ENCODE results near the gene AFF1.
A peak's percentile ranks its signal among the peaks of the same experiment; 100 is the strongest.
"Not testable (repeated sequence)": the region's sequence is repeated elsewhere in the genome, so short reads cannot be mapped to it uniquely, and the experiment has no call there.

The AFF1 gene

DNA sequence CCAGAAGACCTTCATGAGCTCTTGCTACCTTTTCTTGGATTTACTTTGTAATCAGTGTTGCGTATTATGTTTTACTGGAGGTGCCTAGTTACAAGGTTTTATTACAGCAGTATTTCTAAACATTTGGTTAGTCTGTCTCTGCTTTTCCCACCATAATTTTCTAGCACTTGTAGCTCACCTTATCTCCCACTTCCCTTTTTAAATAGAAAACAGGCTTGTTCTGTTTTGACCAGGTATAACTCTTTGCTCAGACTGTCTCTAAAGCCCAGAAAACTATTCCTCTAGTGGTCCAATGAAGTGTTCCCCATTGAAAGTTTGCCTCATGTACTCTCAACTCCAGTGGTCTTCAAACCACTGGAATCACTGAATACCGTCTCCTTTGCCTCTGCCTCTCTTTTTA lies 43.9 kb downstream of the AFF1 start:
- no peak for DNase-seq (ENCODE audit: low read depth)

DNA sequence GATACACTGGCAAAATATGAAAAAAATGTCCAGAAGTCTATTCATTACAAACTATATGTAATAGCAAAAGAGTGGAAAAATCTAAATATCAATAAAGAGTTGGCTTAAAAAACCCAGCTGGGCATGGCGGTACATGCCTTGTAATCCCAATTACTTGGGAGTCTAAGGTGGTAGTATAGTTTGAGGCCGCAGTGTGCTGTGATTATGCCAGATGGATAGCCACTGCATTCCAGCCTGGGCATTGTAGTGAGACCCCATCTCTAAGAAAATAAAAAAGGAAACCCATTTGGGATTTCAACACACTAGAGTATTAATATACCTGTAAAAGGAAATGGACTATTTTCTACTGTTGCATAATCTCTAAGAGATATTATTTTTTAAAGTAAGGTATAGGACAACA lies 45.4 kb downstream of the AFF1 start:
- no peak for DNase-seq (ENCODE audit: low read depth)

DNA sequence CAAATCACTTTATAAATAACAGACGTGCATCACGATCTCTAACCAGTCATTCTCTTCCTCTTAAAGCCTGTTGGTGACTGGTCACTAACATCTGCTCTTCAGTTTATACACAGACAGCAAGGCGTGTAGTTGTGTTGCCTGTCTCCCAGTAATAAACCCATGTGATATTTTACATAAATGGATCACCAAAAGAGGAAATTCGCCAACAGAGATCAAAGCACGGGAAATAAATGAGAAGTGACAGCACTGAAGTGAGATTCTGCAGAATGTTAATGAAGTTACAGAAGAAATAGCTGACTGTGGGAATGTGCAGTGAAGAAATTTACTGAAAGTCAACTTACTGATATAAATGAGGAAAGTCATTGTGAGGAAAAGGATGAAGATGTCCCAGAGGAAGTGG lies 47.0 kb downstream of the AFF1 start:
- DNase-seq (ENCODE audit: low read depth), result no peak

DNA sequence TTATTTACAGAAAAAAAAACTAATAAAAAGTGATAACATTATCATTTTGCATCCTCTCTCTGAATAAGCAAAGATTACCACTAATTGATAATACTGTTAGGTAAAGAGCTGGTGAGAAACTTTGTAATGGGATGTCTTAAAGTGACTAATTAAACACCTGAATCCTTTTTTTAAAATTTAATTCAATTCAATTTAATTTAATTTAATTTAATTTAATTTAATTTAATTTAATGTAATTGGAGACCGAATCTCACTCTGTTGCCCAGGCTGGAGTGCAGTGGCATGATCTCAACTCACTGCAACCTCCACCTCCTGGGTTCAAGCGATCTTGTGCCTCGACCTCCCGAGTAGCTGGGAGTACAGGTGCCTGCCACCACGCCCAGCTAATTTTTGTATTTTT lies 51.0 kb downstream of the AFF1 start:
- not testable (repeated sequence) for DNase-seq (ENCODE audit: low read depth)

DNA sequence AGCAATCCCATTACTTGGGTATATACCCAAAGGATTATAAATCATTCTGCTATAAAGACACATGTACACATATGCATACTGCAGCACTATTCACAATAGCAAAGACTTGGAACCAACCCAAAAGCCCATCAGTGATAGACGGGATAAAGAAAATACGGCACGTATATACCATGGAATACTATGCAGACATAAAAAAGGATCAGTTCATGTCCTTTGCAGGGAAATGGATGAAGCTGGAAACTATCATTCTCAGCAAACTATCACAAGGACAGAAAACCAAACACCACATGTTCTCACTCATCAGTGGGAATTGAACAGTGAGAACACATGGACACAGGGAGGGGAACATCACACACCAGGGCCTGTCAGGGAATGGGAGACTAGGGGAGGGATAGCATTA lies 54.8 kb downstream of the AFF1 start:
- DNase-seq (ENCODE audit: low read depth), result not testable (repeated sequence)

DNA sequence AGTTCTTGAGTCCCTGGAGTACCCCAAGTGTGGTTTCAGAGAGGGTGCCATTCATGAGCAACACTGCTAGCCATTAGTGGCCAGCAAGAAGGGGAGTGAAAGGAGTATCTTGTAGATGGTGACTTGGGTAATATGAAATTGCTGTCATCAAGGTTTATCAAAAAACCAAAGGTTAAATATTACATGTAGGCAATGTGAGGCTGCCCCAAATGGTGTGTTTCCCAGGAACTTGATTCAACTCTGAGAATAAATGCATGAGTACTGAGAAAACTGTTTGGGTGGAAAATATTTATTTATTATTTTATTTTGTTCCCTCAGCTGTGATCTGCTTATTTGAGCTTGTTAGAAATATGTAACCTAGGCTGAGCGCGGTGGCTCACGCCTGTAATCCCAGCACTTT lies 55.7 kb downstream of the AFF1 start:
- no peak for DNase-seq (ENCODE audit: low read depth)

DNA sequence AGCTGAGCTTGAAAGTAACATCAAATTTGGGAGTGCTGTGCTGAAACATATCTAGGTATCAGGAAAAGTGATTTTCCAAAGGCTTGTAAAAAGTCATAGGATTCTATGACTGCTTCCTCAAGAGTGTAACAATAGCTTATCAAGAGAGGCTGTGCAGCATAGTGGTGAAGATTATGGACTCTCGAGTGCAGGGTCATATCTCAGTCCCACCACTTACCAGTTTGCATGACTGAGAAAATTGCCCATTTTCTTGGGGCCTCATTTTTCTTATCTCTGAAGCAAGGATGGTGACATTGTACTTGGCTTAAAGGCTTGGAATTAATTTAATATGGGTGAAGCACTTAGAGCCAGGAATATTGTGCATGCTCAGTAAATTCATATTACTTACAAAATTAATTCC lies 57.2 kb downstream of the AFF1 start:
- no peak for DNase-seq (ENCODE audit: low read depth)

DNA sequence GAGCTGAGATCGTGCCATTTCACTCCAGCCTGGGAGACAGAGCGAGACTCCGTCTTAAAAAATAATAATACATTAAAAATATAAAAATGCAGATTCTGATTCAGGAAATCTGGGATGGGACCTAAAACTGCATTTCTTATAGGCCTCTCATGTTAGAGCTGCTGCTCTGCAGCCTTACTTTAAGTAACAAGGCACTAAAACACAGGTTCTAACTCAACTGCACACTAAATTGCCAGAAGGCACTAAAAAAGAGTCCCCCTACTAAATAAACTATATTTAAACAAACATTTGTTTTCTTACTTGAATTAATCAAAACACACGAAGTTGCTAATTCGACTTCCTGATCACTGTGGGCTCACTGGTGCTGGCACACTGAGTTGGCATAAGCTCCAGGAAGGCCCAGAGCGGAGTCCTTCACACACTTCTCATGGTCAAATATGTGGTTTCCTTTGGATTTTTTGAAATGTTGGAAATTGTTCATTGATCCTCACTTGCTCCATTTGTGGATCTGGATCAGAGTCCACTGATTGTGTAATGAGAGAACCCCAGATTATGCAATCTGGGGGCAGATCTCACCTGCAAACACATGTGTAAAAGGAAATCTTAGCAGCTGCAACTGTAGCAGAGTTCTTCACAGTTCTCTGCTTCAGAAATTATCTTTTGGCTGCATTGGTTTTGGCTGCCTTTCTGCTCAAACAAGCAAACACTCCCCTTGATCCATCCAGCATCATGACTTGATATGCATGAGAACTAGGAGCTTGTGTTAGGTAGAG lies 59.3 kb downstream of the AFF1 start:
- DNase-seq (ENCODE audit: low read depth), result no peak

DNA sequence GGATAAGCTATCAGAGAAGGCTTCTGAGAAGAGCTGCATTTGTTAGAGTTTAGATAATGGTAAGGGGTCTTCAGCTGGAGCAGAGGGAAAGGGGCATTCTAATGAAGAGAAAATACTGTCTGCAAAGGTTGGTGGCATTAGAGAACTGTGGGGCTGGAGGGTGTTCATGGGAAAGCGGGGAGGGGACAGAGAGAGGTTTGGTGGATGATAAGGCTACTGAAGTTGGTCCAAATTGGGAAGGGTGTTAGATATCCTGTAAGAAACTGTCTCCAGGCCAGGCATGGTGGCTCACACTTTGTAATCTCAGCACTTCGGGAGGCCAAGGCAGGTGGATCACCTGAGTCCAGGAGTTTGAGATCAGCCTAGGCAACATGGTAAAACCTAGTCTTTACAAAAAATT lies 59.9 kb downstream of the AFF1 start:
- no peak for DNase-seq (ENCODE audit: low read depth)

DNA sequence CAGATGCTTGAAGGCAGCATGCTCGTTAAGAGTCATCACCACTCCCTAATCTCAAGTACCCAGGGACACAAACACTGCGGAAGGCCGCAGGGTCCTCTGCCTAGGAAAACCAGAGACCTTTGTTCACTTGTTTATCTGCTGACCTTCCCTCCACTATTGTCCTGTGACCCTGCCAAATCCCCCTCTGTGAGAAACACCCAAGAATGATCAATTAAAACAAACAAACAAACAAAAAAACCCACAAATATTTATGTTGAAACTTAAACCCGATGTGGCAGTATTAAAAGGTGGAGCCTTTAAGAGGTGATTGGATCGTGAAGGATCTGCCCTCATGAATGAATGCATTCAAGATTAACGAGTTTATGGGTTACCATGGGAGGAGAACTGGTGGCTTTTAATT lies 61.7 kb downstream of the AFF1 start:
- not testable (repeated sequence) for DNase-seq (ENCODE audit: low read depth)

DNA sequence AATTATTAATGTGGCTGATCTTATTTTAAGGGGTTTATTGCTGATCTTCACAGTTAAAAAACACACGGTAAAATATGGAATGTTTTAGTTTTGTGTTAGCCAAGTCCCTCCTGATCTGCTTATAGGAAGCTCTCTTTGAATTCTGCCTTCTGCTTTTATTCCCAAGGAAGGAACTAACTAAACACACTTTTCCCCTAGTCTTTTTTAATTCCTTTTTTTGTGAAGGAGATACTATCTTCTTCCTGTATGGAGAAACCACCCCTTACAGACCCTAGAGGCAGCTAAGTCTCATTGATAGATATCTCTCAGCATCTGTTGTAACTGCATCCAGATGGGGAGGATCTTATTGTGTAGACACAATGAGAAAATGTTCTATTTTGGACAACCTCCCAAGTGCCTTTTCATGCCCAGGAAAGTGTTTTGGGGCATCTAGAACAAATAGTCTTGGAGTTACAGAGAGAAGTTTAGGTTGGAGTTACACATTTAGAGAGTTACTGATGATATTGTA lies 64.4 kb downstream of the AFF1 start:
- no peak for DNase-seq (ENCODE audit: low read depth)

DNA sequence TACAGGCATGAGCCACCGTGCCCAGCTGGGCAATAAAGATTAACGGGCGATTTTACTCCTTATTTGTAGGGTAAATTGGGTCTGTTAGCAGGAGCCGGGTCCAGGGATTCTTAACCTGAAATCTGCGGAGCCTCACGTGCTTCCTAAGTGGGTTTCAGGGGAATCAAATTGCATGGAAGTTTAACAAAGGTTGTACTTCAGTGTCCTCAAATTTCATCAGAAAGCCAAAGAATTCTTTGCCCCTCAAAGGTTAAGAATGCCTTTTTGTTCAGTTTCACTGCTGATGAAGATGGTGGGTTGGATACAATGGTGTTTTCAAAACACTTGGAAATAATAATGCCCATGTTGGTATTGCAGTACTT lies 67.9 kb downstream of the AFF1 start:
- no peak for DNase-seq (ENCODE audit: low read depth)

DNA sequence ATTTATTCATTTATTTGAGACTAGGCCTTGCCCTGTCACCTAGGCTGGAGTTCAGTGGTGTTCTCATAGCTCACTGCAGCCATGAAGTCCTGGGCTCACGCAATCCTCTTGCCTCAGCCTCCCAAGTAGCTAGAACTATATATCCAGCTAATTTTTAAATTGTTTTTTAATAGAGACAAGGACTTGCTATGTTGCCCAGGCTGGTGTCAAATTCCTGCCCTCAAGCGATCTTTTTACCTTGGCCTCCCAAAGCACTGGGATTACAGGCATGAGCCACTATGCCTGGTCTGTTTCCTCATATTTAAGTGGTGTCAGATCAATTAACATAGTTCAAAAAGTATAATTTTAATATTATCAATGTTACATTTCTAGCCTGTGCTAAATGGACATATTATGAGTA lies 68.5 kb downstream of the AFF1 start:
- DNase-seq (ENCODE audit: low read depth), result no peak

DNA sequence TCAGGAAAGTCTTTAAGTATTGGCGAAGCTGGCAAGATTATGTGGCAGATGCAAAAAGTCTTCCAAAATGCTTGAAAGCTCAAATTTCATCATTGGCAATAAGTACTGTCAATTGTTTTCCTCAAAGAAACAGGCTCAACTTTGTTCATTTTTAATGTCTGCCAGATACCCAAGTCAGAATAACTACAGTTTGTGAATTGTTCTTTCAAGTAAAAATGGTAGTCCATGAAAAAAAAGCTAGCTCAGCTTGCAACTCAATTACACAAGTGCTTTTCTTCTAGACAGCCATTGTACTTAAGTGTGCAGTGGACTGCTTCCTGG lies 70.5 kb downstream of the AFF1 start:
- no peak for DNase-seq (ENCODE audit: low read depth)

DNA sequence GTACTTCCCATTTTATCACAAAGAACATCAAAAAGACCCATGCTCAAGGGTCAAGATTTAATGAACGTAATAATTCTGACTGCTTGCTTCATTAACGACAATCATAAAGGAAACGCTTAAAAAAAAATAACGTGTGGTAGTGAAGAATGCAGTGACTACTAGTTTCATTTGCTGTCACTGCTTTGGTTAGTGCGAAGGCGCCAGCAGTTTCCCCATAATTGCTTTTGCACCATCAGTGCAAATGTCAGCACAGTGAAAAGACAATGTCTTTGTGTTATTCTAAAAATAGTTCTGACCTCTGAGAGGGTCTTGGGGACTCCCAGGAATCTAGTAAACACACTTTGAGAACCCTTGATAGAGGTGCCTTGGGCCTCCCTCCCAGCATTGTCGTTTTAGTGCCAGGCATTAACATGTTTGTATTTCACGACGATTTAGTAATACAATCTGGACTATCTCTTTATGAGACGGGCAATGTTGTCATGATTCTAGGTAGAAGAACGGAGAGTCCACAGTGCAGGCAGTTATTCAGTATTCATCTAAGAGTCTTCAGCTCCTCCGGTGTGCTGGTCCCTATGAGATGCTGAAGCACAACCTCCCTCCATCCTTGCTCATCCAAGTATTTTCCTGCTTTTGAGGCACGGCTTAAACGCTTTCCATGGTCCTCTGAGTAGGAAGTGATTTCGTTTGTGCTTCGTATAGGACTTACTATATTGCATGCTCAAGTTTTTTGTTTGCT lies 71.0 kb downstream of the AFF1 start:
- no peak for DNase-seq (ENCODE audit: low read depth)

DNA sequence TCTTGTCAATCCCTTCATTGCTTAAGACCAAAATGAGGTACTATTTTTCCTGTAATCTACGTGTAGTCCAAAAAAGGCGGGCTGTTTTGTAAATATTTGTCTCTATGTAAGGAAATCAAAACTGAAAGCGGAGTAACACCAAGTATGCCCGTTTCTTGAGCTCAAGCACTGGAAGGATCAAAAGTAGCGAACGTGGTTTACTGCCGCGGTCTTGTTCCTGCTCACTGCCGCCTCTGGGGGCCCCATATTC lies 71.5 kb downstream of the AFF1 start:
- no peak for DNase-seq (ENCODE audit: low read depth)

DNA sequence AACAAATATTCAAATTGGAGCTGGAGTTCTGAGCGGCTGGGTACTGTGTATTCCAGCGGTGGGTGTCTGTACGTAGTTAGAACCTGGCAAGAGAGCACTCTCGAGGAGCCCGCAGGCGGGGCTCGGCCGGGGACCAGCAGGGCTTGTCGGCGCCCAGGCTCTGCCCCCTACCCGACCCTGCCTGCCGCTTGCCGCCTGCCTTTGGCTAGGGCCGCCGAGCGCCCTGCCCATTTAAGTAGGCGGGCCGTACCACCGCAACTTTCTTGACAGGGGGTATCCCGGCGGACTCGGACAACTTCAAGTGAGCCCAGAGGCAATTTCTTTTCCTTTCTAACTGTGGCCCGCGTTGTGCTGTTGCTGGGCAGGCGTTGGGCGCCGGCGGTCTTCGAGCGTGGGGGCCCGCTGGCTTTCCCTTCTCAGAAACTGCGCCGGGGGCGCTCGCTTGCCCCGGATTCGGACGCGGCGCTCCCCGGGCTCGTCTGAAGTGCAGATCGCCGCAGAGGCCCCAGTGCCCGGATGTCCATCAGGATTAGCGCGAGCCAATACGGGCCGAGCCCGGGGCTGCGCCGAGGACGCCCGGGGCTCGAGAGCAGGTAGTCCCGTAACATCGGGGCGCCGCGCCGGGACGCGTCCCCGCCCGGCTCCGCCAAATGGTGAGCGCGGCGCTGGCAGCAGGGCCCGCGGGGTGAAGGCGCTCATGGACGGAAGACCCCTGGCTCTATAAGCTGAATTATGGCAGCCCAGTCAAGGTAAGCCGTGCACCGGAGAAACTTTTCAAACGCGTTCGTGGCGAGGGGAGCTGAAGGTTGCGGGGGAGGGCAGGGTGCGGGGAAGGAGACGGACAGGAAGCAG lies 72.1 kb downstream of the AFF1 start:
- DNase-seq (ENCODE audit: low read depth), result peak; percentile 88

DNA sequence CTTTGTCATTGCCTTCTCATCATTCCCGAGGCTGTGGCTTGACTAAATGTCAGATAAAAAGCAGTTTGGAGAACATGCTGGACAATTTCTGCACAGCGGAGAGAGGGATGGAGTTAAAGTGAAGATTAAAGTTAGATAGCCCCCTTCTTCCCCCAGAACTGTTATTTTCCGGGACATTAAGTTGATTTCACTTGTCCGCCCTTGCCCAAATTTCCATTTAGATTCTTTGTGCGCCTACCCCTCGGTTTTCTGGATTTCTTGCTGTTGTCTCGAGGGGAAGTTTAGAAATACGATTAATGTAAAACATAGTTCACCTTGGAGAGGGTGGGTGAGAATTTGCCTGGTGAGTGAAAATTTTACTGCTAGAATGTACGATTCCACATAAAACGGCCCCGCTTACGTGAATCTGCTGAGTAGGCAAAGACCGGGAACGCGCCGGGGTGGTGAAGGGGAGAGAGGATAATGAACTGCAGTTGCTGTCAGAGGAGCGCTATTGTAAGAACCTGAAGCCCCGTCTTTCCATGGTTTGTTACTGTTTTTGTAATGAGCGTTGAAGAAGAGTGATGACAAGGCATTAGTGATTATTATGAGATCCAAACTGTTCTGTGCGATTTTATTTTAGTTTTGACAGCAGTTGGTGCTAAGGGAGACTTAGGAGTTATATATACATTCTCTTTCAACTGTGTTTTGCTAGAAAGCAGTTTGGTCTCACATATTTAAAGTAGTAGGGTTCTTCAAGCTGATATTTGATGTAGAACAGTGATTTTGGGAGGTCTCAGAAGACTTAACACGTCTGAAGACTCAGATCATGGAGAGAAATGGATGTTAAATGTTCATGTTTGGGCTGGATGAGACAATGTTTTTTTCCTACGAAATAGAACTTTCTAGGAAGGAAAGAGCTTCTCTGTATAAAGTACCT lies 73.0 kb downstream of the AFF1 start:
- DNase-seq (ENCODE audit: low read depth), result peak; percentile 31

DNA sequence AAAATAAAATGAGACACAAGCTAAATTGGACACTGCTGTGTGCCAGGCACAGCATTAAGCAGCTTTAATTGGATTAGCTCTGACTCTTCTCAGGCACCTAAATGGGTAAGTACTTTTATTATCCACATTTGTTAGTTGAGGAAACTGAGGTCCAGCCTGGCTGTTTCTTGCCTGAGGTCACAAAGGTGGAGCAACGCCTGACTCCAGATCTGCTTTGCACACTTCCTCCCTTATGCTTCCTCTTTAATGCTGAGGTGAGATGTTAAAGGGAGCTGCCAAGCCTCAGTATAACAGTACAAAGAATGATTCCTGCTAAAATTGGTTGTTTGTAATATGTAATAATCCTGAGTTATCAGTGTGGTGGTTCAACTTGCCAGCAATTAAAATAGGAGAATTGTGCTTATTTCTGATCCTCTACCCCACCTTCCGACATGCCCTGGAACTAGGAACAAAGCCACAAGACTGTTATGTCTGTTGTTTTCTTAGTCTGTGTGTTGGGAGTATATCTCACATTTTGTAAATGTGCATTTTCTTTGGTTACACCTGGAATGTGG lies 74.4 kb downstream of the AFF1 start:
- no peak for DNase-seq (ENCODE audit: low read depth)

DNA sequence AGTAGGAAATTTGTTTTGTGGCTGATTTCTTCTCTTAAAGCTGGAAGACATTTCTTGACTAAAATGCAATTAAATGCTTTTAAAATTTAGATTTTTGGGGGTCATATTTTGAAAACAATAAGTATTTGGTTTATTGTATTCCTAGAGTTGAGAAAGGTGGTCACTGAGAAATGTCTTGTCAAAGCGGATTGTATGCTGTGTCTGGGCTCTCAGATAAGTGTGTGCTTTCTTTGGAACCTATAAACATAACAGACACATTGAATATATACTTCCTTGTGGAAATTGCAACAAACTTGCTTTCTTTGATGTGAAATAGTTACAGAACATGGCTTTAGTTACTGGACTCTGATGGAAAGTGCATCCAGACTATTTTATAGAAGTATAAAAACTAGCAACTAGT lies 75.4 kb downstream of the AFF1 start:
- no peak for DNase-seq (ENCODE audit: low read depth)

DNA sequence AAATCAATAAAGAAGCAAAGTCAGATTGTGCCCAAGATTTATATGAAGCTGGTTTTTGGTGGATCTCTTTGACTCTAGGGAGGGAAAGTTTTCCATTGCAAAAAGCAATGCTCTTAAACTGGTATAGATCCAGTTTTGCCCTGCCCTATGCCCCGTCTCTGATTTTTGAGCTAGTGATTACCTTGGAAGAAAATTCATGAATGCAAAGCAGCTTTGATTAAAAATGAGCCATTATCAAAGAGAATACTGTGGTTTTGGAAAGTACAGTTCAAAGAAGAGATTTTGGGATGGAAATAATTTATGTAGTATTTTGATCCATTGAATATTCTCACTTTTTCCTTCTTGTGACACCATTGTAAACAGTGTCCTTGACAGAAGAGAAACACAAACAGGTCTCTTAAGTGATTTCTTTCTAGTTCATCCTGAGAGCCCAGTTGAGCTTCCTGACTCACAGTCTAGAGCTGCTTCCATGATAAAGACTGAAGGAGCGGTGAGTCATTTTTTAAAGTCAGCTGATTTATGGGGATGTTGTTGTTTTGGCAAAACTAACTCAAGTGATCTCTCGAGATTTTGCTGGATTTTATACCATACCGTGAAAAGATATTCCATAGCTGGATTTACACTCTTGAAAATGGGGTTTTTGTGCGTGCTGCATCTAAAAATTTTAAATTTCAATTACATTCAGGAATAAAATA lies 76.7 kb downstream of the AFF1 start:
- DNase-seq (ENCODE audit: low read depth), result no peak
